Stimulated activated CD8-positive, alpha-beta memory T cell treated with anti-CD3 and anti-CD28 coated beads, Interleukin-12 subunit alpha, Interleukin-12 subunit beta, amount 100 ng/mL, for 24 hours (primary cell): ENCODE results near the gene TGFA.
"Not testable (repeated sequence)": the region's sequence is repeated elsewhere in the genome, so short reads cannot be mapped to it uniquely, and the experiment has no call there.

Experiments used
- DNase-seq: peaks from one replicate; pipeline ENCODE4 v3.0.0-alpha.2; 2020; ENCODE audit errors: extremely low read depth

Gene TGFA

GRCh38 chr2:70498054-70498453 lies 55.6 kb downstream of the TGFA start:
- no peak for DNase-seq

- no peak for DNase-seq
Observed at GRCh38 chr2:70496819-70497218, 56.8 kb downstream of the TGFA start.

GRCh38 chr2:70494293-70494886 lies 59.2 kb downstream of the TGFA start:
- no peak for DNase-seq

DNA sequence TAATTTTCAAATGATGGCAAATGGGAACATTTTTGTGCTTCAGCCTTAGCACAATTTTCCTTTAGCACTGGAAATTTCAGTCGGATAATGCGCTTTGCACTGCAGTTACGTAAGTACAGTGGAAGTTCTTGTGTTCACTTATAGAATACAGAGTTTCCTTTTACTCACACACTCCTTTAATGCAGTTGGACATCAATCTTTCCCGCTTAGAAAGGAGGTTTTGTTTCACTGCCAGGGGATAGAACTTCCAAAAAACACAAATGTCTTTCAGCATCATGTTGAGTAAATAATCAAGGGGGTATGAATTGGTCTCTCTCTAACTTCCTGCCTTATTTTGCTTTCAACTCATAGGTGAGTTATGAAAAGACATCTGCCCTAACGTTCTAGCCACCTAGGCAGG lies 63.2 kb downstream of the TGFA start:
- DNase-seq: no peak

- no peak for DNase-seq
Observed at GRCh38 chr2:70489165-70489564, 64.5 kb downstream of the TGFA start.

DNA sequence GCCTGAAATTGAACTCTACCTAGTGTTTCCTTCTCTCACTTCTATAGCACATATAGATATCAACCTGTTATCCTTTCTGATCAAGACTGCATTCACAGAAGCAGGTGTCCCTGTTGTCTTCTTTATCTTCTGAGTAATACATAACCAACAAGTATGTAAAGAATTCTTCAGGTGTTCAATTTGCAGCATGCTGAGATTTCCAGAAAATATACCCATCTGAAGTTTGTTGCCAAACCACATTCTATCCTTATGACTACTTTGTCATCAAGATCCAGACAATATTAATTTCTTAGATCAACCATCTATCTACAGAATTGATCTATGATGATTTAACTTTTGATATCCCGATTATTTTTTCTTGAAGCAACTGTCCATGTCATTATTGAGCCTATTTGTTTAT lies 69.5 kb downstream of the TGFA start:
- no peak for DNase-seq

DNA sequence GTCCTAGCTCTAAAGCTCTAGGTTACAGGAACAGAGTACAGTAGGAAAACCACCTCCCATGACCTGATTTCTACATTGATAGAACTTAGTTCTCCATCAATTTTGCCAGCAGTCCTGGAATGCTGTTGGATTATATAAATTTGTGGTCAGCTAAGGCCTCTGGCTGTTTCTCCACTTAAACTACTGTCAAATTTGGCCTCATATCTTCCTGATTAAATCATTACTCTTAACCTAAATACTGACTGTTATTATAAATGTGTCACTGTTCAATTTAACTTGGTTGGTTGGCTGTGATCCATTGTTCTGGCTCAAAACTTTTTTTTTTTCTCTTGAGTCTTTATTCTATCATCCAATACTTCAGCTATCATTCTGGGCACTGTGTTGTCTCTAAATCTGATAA lies 71.2 kb downstream of the TGFA start:
- no peak for DNase-seq

DNA sequence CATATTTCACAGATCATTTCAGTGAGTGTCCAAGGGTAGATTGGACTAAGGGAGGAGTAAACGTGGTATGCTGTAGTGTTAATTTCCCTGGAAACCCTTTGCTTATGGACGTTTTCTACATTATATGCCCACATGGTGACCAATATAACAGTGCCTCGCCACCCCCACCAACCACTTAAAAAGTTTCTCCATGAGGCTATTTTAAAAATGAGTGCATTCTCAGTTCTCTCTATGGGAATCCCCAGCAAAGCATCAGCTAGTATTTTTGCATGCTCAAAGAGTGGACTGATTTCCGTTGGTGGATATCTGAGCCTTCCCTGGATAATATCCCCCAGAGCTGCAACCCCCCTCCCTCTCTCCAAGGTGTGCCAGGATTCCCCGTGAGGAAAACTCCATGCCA lies 73.2 kb downstream of the TGFA start:
- DNase-seq: no peak

- no peak for DNase-seq
Observed at GRCh38 chr2:70479816-70480215, 73.8 kb downstream of the TGFA start.

DNA sequence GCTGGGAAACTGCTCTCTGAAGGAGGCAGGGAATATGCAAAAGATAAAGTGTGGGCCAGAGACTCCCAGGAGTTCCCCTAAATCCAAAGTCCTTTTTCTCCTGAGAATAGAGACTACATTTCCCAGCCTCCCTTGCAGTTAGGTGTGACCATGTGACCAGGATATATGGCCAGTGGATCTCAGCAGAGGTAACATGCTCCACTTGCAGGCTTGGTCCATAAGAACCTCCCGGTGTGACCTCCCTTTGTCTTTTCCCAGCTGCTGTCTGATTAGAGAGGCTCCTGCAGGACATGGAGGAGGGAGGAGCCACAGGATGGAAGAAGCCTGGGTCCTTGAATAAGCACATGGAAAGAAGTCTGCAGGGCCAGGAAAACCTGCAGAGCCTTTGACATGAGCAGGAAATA lies 76.2 kb downstream of the TGFA start:
- DNase-seq: no peak

DNA sequence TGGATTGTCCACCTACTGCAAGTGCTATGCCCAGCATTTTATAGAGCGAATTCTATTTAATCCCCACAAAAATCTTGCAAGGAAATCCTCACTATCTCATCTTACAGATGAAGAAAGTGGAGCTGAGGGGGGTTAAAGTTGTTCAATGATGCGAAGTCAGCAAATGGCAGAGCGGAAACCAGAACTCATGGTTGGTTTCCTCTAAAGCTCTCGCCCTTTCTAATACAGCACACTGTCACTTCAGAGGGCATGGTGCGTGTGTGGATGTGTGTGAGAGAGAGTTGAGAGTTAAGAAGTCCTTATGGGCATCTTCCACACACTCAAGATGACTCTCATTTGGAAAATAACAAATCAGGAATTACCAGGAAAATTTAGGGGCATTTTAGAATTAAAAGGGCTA lies 78.4 kb downstream of the TGFA start:
- no peak for DNase-seq

DNA sequence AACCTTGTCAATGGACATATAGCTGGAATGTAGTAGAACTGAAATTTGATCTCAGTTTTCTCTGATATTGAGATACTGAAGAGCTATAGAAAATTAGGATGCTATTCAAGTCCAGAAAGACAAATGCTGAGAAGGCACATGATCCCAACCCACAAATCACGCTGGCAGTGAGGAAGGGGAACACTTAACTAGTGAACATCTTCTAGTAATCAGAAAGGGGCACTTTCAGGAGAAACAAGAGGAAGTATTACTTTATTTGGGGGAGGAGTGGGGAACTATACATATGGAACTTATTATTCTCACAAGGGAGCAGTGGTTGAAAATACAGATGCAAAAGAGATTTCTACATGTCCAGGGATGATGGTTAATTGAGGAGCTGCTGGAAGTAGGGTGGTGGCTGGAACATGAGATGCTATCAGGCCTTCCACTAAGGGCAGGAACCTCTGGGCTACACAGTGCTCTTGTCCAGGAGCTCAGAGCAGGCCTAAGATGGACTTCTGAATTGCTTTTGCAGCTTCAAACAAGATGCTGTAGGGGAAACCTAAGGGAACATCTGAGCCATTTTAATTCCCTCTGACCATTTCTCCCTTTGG lies 79.3 kb downstream of the TGFA start:
- no peak for DNase-seq

DNA sequence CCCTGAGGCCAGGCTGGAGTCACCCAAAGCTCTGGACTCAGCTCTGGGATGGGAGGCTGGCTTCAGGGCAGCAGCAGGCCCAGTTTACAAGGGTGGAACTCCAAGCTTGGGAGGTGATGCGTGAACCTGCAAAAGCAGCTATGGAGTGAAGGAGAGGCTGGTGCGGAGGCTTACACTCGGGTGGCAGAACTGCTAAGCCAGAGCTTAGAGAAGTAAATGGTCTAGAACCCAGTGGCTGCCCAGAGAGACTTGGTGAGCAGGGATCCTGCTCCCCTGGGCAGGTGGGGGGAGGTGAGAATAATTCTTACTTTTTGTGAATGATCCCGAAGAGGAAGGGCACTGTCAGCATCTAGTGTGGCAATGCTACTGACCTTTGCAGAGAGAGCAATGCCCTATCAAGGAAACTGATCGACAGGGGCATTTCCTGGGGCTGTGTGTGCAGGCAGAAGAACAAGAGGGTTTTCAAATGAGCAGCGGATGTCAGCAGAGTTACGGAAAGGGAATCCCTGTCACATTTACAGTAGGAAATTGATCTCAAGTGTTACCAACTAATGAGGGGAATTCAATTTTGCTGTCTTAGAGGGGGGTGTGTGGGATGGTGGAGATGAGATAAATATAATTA lies 80.4 kb downstream of the TGFA start:
- DNase-seq: no peak

GRCh38 chr2:70472221-70472890 lies 81.3 kb downstream of the TGFA start:
- DNase-seq: no peak

DNA sequence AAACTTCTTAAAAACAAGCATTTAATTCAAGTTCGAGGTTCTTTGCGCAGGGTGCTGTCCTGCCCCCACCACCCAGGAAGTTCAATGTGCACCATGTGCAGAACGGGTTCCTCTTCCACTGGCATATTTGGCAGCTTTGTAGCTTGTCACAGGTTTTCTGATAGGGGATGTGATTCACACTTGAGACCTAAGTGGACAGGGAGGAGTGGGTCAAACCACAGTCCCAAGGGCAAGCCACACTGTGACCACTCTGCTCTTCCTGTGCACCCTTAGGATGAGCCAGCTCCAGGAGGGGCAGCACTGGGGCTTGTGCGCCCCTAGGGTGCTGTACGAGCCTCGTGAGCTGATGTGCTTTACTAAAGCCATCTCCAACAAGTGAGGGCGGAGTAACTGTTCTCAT lies 82.5 kb downstream of the TGFA start:
- no peak for DNase-seq

DNA sequence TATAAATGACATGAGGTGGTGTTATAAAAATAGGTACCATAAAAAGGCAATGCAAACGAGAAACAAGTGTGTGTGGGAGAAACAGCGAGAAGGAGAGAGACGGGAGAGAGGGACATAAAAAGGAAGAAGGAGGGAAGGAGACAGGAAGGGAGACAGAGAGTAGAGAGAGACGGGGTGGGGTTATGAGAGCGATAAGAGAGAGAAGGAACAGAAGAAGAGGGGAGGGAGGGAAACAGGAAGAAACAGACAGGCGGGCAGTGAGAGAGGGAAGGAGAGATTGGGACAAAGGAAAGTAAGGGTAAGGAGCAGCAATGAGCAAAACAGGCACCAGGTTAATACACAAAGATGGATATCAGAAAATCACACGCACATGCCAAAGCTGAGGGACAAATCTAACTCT lies 83.7 kb downstream of the TGFA start:
- no peak for DNase-seq

DNA sequence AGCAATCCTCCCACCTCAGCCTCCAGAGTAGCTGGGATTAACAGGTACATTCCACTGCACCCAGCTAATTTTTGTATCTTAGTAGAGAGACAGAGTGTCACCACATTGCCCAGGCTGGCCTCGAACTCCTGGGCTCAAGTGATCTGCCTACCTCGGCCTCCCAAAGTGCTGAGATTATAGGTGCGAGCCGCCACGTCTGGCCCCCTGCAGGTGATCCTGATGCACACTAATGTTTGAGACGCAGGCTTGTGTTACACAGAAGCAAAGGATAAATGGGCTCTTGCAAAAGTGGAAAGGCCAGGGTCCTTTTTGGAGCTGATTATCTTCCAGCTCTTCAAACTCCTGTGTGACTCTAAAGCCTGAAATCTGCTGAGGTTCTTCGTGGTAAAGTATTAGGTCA lies 84.2 kb downstream of the TGFA start:
- no peak for DNase-seq

DNA sequence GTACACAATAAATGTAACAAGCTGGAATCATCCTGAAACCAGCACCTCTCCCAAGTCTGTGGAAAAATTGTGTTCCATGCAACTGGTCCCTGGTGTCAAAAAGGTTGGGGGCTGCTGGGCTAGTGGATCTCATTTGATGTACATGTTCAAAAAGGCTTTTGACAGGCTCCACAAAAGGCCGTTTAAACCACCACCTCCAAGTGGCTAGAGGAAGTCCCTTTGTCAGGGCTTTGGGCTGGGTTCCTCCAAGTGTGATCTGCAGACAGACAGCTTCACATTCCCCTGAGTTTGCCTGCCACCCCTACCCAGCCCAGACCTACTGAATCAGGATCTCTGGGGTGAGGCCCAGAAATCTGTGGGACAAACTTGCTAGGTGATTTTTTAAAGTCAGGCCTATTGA lies 84.7 kb downstream of the TGFA start:
- DNase-seq: no peak

GRCh38 chr2:70467831-70468779 lies 85.5 kb downstream of the TGFA start:
- DNase-seq: no peak

DNA sequence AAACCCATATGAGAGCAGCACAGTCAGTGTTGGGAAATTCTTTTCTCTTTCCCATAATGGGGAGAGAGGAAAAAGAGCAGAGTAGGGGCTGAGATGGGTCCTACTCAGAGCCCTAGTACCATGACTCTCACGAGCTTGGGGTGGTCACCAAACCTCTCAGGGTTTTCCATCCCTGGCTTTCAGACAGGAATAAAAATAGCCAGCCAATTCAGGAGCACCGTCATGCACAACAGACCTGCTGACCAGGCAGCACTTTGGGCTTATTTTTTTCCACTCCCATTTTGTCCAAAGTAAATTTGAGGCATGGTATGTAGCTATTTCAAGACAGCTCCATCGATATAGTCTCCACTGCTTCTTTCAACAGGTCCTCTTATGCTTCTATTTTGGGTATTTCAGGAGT lies 86.4 kb downstream of the TGFA start:
- no peak for DNase-seq

GRCh38 chr2:70466647-70467046 lies 87.0 kb downstream of the TGFA start:
- not testable (repeated sequence) for DNase-seq

DNA sequence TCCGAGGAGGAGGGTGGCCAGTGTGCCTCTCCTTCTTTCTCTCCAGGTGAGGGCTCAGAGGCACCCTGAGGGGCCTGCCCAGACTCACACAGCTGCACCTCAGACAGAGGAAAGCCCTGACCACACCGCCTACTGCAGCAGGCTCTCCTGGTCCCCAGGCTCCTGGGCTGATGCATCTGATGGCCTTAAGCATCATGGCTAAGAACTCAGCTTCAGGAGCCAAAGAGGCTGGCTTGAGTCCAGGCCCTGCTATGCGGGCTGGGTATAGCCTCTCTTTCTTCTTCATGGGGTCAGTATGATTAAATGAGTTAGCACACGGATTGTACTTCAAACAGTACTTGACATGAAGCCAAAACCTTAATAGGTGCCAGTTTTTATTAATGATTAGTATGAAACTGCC lies 89.6 kb downstream of the TGFA start:
- no peak for DNase-seq
